ENCODE measurements around the gene SLC6A1.
A peak's percentile ranks its signal among the peaks of the same experiment; 100 is the strongest.

Gene SLC6A1

GRCh38 chr3:10992017-10992942 lies at the start of gene SLC6A1:
Gene SLC6A1 (plus strand): TSS chr3:10992748. CDS start chr3:11017212, 24,464 bp downstream.
- no peak for DNase-seq (ENCODE audit: low read depth in 3 of 3, low spot score in 1 of 3)

DNA sequence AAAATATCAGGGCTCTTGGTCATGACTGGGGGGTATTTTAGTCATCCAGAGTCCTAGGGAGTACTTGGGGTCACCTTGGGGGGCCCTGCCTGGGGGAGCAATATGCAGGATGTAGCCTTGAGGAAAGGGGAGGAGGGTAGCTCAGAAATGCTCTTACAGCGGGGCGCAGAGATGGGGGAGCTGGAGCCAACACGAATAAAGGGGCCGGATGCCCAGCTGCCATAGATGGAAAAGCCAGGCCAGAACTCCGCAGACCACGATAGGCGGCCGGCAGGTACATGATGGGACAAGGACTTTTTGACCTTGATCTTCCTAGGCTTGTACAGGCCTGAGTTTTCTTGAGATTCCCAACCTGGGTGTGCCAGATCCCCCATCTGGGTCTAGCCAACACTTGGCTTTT lies 47.7 kb upstream of the SLC6A1 start:
- no peak for DNase-seq (ENCODE audit: low read depth in 3 of 3, low spot score in 1 of 3)

DNA sequence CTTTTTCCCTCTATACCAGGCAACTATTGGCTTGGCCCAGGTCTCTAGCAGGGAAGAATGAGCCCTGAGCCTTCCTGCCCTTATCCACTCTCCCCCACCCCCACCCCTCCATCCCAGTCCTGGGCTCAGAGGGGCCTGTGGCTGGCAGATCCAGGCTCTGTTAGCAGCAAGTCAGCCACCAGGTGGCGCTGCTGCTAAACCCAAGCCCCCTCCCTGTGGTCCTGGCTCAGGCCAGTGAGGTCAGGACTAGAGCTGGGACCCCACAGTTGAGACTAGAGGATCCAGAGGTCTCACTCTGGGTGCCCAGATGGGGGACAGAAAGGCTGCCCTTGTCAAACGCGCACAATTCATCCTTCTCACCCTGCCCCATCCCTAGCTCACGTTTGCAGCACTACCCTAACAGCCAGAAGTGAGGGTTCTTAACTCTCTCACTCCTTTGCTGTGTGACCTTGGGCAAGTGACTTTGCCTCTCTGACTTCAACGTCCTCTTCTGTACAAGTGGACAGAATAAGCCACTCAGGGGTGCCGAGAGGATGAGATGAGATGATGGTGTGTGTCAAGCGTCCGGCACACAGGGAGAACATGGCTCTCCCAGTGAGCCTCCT lies 46.8 kb upstream of the SLC6A1 start:
- DNase-seq (ENCODE audit: low read depth in 3 of 3, low spot score in 1 of 3) = peak in 2 of 3 donors; percentile 3 to 21

DNA sequence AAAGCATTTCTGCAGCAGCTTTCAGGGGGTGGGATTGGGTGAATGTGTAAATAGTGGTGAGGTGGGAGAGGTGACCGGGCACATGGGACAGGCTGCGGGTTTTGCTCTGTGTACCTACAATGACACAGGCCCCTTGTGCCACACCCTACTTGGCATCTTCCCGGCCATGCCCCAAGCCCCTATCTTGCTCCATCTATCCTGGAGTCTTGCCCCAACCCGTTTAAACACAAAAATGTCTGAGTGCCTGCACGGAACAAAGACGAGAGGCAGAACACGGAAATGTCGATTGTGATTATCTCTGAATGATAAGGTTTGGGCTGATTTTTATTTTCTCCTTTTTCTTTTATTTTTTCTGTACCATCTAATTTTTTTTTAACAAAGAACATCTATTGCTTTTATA lies 46.0 kb upstream of the SLC6A1 start:
- DNase-seq (ENCODE audit: low read depth in 3 of 3, low spot score in 1 of 3) = no peak

GRCh38 chr3:10948326-10948725 lies 44.2 kb upstream of the SLC6A1 start:
- DNase-seq (ENCODE audit: low read depth in 3 of 3, low spot score in 1 of 3) = no peak

DNA sequence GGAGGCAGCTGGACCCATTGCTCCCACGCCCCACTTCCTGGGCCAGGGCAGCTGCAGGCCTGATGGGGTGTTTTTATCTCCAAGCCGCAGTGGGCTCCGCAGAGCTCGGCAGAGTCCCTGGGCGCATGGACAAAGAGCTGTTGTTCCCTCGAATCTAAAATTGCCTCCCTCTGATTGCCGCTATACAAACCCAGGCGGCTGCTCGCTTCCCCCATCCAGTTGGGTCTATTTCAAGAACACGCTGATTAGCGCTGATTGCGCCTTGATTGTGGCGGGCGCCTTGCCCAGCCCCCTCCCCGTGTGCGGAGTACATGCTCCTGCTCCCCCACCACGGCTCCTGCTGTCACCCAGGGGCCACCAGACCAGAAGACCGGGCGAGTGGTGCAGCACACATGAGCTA lies 43.4 kb upstream of the SLC6A1 start:
- DNase-seq (ENCODE audit: low read depth in 3 of 3, low spot score in 1 of 3) = no peak

DNA sequence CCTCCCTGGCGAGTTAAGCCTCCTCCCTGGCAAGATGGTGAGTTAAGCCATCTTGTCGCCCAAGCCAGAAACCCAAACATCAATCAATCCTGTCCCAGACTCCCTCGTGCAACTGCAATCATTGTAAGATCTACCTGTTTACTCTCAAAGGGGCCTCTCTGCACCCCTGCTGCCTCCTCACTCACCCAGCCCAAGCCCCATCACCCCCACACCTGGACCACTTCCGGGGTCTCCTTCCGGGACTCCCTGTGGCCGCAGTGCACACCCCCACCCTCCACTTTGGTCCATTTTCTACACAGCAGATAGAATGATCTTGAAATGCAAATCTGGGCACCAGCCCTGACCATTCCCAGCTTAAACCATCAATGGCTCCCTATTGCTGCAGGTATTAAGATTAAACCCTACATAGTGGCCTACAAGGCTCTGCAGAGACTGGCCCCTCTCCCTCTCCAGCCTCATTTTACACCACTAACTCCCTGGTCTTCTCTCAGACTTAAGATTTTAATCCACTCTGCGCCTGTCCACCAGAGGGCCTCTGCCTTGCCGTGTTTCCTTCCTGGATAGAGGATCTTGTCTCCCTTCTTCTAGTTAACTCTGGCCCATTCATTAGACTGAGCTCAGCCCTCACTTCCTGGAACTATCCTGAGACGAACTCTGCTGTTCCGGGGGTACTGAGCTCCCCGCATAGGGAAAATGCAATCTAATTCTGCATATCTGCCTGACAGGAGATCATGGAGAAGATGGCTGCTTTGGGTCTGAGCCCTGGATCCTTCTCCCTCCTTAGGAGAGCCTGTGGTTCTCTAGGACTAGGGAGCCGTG lies 41.9 kb upstream of the SLC6A1 start:
- DNase-seq (ENCODE audit: low read depth in 3 of 3, low spot score in 1 of 3) = no peak

DNA sequence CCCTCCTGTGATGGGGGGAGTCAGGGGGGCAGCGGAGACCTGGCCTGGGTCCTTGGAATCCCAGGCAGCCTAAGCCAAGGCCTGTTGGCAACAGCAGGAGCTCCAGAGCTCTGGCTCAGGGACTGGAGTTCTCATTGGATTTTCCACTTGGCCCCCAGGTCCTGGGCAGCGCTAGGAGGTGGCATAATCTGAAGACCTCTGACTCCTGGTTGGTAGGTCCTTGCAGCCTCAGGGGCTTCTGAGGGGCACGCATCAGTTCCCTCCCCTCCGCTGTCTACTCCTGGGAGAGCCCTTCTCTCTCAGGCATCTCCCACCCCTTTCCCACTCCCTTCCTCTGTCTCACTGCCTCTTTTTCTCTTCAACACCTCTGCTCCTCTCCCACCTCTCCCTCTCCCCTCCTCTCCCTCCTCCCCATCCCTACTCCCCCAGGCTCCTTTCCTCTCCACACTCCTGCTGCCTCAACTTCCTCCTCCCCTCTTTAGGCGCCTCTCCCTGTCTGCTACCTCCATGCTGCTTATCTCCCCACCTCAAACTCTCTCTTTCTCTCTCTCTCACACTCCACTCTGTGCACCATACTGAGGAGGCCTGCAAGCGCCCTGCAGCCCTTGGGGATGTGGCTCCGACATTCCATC lies 41.1 kb upstream of the SLC6A1 start:
- no peak for DNase-seq (ENCODE audit: low read depth in 3 of 3, low spot score in 1 of 3)

DNA sequence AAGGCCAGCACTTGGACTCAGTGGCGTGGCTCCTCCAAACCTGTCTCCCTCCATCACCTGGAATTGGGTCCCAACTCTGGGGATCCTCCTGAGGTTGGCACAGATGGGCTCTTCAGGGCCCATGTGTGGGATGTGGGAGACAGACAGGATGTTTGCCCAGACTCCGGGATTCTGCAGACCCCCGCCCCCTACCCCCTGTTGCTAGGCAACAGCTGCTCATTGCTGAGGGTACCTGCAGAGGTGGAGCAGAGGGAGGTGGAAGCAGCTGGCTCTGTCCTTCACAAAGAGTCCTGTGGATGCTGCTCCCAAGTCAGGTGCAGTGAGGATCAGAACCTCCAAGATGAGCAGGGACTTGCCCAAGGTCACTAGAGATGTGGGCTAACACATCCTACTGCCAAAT lies 40.0 kb upstream of the SLC6A1 start:
- no peak for DNase-seq (ENCODE audit: low read depth in 3 of 3, low spot score in 1 of 3)

- DNase-seq (ENCODE audit: low read depth in 3 of 3, low spot score in 1 of 3) = no peak
Observed at GRCh38 chr3:10954740-10955139, 37.8 kb upstream of the SLC6A1 start.

- no peak for DNase-seq (ENCODE audit: low read depth in 3 of 3, low spot score in 1 of 3)
Observed at GRCh38 chr3:10955711-10956453, 36.7 kb upstream of the SLC6A1 start.

GRCh38 chr3:10956531-10956930 lies 36.0 kb upstream of the SLC6A1 start:
- no peak for DNase-seq (ENCODE audit: low read depth in 3 of 3, low spot score in 1 of 3)

DNA sequence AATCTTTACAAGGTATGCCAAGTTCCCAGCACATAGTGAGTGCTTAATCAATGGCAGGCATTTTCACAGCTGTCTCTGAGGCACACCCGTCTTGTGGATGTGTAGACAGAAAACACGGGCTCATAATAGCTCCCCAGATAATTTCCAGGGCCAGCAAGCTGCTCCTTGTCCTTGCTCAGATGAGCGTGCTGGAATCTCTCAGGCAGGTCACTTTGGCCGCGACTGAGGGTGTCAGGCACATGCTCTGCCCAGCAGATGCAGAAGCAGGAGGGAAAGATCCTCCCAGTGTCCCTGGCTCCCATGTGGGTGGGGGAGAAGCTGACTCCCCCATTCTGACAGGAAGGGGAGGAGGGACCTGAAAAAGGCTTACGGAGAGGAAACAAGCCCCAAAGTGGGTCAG lies 35.6 kb upstream of the SLC6A1 start:
- DNase-seq (ENCODE audit: low read depth in 3 of 3, low spot score in 1 of 3) = no peak

DNA sequence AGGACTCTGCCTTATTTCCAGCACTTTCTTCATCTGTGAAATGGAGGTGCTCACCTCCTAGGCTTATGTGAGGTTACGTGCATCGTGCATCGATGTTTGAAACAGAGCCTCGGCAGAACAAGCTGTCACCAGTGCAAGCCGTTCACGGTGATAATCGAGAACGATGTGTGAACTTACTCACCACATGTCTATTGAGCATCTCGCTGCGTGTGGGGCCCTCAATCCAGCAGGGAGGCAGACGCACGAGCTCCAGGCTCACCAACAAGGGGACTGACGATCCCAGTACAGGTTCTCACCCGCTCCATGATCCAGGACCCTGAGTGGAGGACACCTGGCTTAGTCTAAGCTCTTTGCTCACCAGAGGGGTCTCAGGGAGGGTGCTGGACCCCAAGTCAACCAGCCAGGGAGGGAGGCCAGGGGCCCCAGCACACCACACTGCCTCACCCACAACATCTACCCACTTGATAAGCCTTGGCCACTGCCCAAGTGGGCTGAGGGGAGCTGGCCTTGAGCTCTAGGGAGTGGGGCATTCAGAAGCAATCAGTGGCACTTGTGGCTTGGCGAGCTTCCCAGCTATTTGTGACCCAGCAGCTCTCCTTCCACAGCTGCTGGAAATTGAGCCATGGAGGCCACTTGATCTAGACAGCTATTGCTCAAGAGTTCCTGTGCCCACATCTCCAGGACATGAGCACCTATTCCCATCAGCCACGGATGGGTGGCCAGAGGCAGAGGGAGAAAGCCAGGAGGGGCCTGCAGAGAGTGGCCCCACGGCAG lies 34.4 kb upstream of the SLC6A1 start:
- DNase-seq (ENCODE audit: low read depth in 3 of 3, low spot score in 1 of 3) = no peak

DNA sequence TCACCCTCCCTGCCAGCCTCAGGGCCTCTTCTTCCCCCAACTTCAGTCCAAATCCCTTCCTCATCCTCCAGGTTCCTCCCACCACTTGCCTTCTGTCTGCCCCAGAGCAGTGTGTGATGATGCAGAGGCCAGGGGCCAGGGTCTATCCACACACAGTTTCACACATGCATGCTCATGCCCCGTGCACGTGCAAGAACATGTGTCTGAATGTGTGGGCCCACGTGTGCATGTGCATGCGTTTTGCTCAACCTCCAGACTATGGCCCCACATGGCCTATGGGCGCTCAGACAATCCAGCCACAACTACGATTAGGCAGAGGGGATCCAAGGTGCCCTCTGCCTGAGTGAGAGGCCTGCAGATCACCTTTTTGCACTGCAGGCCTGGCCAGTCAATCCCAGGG lies 32.3 kb upstream of the SLC6A1 start:
- DNase-seq (ENCODE audit: low read depth in 3 of 3, low spot score in 1 of 3) = no peak

- no peak for DNase-seq (ENCODE audit: low read depth in 3 of 3, low spot score in 1 of 3)
Observed at GRCh38 chr3:10961921-10962320, 30.6 kb upstream of the SLC6A1 start.

DNA sequence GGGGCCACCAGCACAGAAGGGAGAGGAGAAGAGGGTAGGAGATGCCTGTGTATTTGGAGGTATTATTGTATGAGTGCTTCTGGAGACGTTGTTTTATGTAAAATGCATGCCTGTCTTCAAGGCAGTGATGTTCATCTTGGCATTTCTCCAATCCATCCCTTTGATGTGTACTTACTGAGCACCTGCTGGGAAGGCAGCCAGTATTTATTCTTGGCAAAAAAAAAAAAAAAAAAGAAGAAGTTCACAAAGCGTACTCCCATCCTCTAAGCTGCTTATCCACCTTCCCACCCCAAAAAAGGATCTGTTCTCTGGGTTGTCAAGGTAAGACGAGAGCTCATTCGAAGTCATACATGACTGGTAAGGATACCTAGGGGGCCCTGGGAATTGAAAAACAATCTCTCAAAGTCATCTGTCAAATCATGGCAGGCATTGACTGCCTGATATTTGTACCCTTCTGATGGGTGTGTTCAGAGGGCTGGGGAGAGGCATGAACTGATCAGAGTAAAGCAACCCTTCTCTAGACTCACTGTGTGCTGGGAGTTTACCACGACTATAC lies 30.0 kb upstream of the SLC6A1 start:
- DNase-seq (ENCODE audit: low read depth in 3 of 3, low spot score in 1 of 3) = no peak

- DNase-seq (ENCODE audit: low read depth in 3 of 3, low spot score in 1 of 3) = no peak
Observed at GRCh38 chr3:10964537-10965167, 27.9 kb upstream of the SLC6A1 start.

DNA sequence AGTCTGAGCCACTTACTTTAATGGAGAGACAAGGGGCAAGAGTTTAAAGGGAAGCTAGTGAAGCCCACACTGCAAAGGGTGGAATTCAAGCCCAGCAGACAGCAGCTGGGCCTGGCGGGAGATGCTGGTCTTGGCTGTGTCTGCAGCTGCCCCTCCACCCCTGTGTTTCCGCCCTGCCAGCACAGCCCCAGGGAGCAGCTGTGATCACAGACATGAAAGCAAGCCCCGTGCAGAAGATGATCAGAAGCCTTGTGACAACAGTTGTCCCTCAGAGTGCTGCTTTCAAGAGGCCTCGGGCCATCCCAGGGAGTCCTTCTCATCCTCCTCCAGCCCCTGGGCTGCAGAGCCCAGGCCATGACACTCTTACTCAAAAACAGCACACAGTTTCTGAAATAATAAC lies 24.1 kb upstream of the SLC6A1 start:
- no peak for DNase-seq (ENCODE audit: low read depth in 3 of 3, low spot score in 1 of 3)
